VCaP (cell line): ENCODE data around the gene ACKR2.

ENCODE experiments used
- H3K27ac ChIP-seq: fragments of 450-650 bp; 2 replicates; pipeline ENCODE4 v1.5.1; 2017
- TF ChIP-seq, protein P1 (sequence below): fragments of 450-650 bp; conservative IDR thresholded peaks from 2 replicates; pipeline ENCODE4 v1.5.1; 2017; ENCODE audit warnings: mild to moderate bottlenecking, moderate library complexity

The ACKR2 gene

DNA sequence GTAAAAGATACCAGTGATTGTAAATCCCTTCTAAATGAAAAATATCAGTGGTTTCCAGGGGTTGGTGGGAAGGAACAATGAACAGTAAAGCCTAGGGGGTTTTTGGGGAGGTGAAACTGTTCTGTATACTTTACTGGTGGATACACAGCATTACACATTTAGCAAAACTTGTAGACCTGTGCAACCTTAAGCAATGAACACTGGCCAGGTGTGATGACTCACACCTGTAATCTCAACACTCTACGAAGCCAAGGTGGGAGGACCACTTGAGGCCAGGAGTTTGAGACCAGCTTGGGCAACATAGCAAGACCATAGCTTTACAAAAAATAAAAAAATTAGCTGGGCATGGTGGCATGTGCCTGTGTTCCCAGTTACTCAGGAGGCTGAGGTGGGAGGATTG is 38.0 kb upstream of the ACKR2 start:
- no peak overlapping the region for H3K27ac ChIP-seq
- TF ChIP-seq, protein P1, sequence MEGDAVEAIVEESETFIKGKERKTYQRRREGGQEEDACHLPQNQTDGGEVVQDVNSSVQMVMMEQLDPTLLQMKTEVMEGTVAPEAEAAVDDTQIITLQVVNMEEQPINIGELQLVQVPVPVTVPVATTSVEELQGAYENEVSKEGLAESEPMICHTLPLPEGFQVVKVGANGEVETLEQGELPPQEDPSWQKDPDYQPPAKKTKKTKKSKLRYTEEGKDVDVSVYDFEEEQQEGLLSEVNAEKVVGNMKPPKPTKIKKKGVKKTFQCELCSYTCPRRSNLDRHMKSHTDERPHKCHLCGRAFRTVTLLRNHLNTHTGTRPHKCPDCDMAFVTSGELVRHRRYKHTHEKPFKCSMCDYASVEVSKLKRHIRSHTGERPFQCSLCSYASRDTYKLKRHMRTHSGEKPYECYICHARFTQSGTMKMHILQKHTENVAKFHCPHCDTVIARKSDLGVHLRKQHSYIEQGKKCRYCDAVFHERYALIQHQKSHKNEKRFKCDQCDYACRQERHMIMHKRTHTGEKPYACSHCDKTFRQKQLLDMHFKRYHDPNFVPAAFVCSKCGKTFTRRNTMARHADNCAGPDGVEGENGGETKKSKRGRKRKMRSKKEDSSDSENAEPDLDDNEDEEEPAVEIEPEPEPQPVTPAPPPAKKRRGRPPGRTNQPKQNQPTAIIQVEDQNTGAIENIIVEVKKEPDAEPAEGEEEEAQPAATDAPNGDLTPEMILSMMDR: no peak

DNA sequence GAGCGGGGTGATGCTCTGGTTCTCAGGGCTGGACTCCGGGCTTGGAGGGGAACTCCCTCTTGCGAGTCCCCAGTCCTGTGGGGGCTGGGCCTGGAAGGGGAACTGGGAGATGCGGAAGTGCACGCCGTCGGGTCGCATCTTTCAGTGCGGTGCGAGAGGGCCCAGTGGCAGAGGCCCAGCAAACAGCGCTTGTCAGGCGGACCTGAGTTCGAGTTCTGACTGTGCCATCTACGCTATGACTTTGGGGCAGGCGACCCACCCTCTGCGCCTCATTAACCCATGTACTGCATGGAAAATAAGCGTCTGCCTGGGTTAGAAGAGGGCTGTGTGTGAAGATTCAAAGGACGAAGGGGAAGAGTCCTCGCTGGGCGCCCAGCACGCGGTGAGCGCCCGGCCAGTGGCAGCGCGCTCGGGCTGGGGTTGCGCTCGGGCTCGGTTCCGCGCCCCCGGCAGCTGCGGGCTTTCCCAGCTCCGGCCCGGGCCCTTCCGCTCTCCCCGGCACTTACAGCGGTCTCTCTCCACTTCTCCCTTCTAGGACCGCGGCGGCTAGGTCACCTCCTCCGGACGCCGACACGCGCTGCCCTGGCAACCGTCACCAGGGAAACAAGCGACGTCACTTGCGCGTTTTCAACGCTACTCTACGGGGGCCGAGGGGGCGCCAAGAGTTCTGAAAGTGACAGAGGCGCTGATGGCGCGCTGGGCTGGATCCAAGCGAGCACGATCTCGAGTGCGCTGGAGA is 36.4 kb upstream of the ACKR2 start, which contains the start of gene CCDC13:
TSS of gene CCDC13 (minus strand) at position 584 of the 739 bp plus-strand sequence. CDS start 14,908 bp downstream, outside the sequence.
- no peak within 1 kb of the TSS for H3K27ac ChIP-seq
- TF ChIP-seq, protein P1: no peak

GRCh38 chr3:42773409-42773751 is 35.9 kb upstream of the ACKR2 start:
- TF ChIP-seq, protein P1: no peak
- H3K27ac ChIP-seq: no peak overlapping the region

DNA sequence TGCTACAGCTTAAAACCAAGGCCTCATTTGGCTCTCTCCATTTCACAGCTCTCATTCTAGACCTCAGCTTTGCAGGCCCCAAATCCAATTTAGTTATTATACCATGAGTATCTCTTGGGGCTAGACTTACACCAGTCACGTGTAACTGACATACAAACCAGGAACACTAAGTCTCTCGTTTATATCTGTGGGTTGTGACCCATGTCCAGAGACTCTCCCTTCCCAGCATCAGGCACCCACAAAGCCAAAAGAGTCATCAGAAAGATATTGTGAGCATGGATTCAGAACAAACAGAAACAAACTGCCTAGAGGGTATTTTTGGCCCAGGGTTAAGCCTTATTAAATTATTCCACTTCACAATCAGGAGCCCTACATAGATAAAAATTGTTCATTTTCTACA is 30.6 kb upstream of the ACKR2 start:
- TF ChIP-seq, protein P1: no peak
- no peak overlapping the region for H3K27ac ChIP-seq

DNA sequence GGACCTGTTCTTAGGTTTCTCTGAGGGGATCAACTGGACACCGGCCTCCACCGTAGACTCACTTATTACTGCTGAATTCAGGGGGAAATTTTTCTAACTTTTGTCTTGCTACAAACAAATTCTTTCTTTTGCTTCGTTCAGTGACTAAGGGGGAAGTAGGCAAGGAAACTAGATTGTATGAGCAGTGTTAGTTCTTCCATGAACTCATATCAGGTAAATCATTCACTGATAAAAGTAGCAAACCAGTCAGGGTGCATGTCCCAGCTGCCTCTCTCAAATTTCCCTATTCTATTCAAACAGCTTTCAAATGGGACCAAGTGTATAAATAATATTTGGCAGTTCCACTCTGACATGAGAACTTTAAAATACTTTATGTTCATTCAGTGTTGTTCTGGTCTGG is 28.8 kb upstream of the ACKR2 start:
- peak overlapping the region; percentile 7; the same call in 1 of the 2 replicates for H3K27ac ChIP-seq
- TF ChIP-seq, protein P1: no peak

- peak overlapping the region; percentile 21; the same call in 1 of the 2 replicates for H3K27ac ChIP-seq
- TF ChIP-seq, protein P1: peak; percentile 86
Measured at GRCh38 chr3:42780892-42781700, 28.1 kb upstream of the ACKR2 start.

DNA sequence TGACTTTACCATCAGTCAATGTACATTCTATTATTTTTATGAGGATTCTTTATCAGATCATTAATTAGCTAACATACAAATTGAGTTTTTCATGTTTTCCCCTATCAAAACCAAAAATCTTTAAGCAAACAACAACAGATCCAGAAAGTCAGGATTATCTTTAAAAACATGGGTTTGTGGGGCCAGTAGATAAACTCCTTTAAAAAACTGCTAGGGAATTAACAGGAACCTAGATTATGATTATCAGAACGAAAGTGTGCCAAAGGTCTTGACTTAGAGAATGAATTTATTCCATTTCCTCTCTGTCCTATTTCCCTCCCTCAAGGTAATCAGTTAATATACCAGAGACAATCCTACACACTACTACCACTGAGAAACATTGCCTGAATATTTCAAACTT is 23.0 kb upstream of the ACKR2 start:
- no peak overlapping the region for H3K27ac ChIP-seq
- TF ChIP-seq, protein P1: no peak
